GM12872 (cell line): ENCODE results near the gene ACAD9.

Experiments
- TF ChIP-seq, protein P1 (sequence below): IDR thresholded peaks from 3 replicates; pipeline ENCODE4 v1.5.1; 2011; ENCODE audit warnings: low read depth, mild to moderate bottlenecking, low read length, moderate library complexity; ENCODE audit not compliant: insufficient read depth

ACAD9 gene

DNA sequence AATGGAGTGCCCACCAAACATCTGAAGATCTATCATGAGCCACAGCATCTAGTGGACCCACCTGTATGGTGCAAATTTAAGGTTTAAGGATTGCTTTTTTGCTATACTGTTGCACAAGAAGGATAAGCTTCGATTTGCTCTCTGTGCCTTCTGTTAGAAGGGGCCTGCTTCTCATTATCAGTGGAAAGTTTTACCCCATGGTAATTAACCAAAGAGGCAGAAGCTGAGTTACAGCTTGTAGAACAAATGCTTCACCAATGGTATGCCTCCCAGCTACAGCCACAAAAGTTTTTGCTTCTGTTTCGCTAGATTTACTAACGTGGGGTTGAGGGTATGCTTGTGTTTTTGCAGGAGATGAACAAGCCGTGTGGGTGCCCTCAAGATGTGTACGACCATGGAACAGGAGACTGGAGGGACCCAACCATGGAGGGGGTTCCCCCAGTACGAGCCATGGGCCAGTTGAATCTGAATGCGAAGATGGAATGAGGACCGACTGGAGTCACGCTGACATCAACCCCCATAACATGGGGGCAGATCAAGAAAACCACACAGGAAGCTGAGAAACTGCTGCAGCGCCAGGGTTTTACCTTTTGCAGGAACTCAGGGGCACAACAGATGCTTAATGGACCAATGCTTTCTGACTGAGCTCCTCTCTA lies 43.5 kb downstream of the ACAD9 start:
- TF ChIP-seq, protein P1, sequence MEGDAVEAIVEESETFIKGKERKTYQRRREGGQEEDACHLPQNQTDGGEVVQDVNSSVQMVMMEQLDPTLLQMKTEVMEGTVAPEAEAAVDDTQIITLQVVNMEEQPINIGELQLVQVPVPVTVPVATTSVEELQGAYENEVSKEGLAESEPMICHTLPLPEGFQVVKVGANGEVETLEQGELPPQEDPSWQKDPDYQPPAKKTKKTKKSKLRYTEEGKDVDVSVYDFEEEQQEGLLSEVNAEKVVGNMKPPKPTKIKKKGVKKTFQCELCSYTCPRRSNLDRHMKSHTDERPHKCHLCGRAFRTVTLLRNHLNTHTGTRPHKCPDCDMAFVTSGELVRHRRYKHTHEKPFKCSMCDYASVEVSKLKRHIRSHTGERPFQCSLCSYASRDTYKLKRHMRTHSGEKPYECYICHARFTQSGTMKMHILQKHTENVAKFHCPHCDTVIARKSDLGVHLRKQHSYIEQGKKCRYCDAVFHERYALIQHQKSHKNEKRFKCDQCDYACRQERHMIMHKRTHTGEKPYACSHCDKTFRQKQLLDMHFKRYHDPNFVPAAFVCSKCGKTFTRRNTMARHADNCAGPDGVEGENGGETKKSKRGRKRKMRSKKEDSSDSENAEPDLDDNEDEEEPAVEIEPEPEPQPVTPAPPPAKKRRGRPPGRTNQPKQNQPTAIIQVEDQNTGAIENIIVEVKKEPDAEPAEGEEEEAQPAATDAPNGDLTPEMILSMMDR, result no peak

DNA sequence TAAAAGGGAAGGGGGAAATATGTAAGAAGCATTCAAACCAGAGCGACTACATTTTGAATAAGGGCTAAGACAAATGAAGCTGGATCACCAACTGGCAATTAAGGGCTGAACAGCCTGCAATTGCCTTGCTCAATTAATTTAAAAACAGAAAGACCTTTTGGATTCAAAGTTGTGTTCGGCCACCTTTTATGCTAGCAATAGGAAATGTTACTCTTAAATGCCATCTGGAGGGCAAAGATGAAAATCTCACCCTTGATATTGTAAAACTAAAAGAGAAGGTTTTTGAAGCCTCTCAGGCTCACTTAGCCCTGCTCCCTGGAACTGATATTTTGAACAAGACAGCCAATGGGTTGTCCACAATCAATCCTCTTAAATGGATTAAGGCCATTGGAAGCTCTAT lies 44.2 kb downstream of the ACAD9 start:
- TF ChIP-seq, protein P1, result no peak

DNA sequence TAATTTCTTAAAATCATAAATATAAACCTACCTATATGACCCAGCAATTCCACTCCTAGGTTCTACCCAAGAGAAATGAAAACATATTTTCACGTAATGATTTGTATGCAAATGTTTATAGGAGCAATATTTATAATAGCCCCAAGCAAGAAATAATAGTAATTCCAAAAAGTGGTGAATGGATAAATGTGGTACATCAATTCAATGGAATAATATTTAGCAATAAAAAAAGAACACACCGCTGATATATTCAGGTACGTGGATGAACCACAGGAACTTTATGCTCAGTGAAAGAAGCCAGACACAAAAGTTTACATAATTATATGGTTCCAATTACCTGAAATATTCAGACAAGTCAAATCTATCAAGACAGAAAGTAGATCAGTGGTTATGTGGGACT lies 49.9 kb downstream of the ACAD9 start:
- TF ChIP-seq, protein P1, result no peak

DNA sequence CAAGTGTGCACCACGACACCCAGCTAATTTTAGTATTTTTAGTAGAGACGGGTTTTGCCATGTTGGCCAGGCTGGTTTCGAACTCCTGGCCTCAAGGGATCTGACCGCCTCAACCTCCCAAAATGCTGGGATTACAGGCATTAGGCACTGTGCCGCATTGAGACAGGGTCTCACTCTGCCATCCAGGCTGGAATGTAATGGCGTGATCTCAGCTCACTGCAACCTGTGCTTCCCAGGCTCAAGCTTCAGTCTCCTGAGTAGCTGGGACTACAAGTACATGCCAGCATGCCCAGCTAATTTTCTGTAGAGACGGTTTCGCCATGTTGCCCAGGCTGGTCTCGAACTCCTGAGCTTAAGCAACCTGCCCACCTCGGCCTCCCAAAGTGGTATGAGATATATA lies 51.6 kb downstream of the ACAD9 start:
- TF ChIP-seq, protein P1, result no peak

DNA sequence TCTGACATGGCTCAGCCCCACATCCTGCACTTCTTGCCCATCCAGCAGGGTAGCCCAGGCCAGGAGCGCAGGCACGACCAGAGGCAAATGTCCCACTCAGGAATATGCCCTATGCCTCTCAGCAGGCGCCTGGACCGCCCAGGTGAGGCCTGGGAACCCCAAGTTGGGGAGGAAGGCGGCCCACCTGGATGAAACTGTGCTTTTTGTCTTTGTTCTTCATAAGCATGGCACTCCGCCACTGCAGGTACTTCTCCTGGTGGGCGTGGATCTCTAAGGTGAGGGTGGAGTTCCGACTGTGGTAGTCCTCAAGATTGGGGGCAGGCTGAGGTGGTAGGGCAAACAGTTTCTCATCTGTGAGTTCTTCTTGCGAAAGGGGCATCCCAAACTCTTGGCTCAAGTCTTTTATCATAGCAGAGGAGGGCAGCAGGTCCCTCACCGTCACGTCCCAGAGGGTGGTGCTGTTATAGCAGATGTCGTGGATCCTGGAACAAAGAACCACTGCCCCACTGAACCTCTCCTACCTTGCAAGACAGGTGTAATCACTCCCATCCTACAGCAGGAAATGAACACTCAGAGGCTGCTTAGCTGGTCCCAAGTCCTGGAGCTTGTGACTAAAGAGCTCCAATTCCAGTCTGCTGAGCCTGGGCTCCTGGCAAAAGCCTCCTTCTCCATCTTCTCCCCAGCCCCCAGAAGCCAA lies 53.2 kb downstream of the ACAD9 start:
- TF ChIP-seq, protein P1, result no peak

DNA sequence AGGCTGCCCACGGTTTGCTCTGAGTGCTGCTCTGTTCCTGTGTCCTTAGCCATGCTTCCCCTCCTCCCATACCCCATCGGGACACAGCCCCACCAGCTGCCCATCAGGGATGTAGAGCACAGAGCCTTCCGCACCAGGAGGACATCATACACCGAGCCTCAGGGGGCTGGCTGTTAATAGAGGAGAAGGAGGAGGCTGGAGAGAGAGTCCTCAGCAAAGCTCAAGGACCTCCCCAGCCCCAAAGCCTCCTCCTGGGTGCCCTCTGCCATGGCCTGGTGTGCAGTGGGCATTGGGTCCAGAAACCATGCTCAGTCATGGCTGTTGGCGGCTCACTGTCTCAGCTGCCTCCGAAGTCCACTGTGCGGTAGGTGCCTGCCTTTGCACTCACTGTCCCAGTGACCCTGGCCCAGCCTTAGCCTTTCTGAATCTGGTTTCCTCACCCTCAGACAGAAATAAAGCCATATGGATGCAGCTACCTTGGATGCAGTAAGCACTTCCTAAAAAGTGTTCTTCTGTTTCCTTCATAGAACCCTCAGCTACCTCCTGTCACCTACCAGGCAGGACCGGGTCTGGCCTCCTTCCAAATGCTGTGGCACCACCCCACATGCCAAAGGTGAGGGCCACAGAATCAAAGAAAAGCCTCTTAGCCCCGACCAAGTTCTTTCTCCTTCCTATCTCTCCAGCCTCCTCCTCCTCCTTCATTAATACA lies 53.9 kb downstream of the ACAD9 start:
- TF ChIP-seq, protein P1, result no peak

DNA sequence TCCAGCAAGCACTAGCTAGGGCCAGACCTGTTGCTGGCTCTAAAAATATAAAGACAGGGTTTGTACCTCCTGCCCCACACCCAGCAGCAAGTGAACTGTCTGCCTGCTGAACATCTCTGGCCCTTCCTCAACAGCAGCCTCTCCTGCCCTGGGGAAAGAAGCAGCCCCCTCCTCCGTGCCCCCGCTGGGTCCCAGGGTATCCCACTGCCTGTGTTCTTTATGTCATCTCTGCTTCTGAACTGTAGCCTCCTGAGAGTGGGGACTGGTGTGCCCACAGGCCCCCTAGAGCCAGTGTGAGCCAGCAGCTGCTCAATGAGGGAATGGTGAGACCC lies 54.5 kb downstream of the ACAD9 start:
- TF ChIP-seq, protein P1, result no peak
